D341Med (cell line): ENCODE data around the gene FER.
"Not testable (repeated sequence)": the region's sequence is repeated elsewhere in the genome, so short reads cannot be mapped to it uniquely, and the experiment has no call there.

Source experiments
- DNase-seq: peaks from one replicate; pipeline ENCODE4 v3.0.0; 2012; ENCODE audit warnings: low spot score

The FER gene

DNA sequence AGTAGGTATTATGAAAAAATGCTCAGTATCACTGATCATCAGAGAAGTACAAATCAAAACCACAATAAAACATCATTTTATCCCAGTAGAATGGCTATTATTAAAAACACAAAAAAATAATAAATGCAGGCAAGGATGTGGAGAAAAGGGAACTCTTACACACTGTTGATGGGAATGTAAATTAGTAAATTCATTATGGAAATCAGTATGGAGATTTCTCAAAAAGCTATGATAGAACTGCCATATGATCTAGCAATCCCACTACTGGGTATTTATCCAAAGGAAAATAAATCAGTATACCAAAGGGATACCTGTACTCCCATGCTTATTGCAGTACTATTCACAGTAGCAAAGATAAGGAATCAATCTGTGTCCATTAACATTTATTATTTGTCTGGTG lies 209.6 kb downstream of the FER start:
- no peak for DNase-seq

DNA sequence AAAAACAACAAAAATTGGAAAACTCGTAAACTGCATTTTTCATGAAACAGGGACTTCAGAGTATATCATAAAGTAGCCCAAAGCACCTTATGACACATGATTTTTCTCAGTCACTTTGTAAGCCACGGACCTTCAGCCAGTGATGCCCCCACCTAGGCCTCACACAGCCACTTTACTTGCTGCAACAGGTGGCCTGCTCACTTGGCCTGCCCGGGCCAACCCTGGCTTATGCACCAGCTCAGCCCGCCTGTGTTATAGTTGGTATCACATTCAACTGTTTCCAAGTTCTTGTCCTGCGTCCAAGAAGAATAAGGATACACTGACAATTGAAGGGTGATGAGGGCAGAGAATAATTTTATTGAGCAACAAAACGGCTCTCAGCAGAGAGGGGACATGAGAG lies 219.2 kb downstream of the FER start:
- DNase-seq: peak; percentile 4

DNA sequence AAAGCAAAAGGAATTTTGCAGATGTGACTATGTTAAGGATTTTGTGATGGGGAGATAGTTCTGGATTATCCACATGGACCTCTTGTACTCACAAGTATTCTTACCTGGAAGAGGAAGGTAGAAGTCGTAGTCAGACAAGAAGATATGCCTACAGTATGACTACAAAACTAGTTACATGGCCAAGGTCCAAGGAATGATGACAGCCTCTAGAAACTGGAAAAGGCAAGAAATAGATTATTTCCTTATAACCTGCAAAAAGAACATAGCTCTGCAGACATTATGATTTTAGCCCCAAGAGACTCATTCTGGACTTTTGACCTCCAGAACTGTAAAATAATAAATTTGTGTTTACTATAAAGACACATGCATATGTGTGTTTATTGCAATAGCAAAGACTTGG lies 226.9 kb downstream of the FER start:
- no peak for DNase-seq

DNA sequence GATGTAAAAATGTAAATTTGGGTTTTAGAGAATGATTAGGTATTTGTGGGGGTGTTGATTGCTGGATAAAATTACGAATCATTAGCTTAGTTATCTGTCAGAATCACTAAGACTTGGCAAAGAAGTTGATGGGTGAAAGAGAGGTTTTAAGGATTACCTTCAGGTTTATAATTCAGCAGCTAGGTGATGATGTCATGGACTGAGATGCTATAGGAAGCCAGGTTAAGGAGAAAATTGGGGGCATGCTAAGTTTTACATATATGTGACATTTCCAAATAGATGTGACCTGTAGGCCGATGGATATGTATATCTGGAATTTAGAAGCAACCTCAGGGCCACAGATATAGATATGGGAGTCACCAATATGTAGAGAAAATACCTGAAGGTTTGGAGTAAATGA lies 228.0 kb downstream of the FER start:
- no peak for DNase-seq

DNA sequence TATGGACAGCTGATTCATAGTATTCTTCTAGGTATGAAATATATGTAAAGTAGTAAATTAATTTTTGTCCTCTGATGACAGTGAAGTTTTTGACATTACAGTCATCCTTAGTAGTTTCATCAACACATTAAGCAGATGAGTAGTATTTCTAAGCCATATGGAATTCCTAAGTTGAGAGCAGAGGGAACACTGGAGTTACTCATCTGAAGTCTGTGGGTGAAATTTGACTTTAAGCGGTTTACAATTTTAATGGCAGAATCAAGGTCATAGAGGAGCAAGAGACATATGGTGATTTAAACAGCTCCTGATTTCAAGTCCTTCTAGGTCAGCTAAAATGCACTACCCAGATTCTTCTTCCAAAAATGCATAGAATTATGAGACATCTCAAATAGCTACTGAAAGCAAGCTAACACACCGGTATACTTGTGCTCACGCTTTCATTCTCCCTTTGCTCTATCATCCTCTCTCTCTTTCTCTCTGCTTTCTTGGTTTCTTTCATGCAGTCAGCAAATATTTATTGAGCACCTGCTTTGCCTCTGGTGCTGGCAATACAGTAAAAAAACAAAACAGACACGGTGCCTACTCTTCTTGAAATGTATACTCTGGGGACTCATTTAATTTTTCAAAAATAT lies 235.9 kb downstream of the FER start:
- DNase-seq: no peak

DNA sequence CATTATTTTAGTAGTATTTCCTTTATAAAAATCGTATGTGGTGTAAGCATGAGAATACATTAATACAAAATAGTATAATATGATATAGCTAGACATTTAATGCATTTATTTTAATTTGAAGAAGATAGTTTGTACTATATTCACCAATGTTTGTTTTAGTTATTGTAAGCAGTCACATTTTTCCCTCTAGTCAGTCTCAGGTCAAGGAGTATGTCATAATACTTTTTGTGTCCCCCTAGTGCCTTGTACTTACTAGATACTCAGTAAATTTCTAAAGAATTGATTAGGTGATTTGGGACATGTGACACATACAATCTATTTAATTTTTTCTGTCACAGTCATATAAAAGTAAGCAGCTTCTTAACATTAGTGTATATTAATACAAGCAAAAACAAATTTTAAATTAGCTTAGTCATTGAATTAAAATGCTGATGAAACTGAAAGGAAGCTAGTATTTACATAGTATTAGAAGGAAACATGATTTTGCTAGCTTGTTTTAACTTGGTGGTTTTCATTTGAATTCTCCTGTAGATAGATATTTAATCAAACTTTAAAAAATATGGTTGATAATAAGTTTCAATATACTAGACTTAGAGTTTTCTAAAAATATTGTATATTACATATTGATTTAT lies 242.2 kb downstream of the FER start:
- DNase-seq: no peak

DNA sequence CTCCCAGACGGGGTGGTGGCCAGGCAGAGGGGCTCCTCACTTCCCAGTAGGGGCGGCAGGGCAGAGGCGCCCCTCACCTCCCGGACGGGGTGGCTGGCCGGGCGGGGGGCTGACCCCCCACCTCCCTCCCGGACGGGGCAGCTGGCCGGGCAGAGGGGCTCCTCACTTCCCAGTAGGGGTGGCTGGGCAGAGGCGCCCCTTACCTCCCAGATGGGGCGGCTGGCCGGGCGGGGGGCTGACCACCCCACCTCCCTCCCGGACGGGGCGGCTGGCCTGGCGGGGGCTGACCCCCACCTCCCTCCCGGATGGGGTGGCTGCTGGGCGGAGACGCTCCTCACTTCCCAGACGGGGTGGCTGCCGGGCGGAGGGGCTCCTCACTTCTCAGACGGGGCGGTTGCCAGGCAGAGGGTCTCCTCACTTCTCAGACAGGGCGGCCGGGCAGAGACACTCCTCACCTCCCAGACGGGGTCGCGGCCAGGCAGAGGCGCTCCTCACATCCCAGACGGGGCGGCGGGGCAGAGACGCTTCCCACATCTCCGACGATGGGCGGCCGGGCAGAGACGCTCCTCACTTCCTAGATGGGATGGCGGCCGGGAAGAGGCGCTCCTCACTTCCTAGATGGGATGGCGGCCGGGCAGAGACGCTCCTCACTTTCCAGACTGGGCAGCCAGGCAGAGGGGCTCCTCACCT lies 244.8 kb downstream of the FER start:
- DNase-seq: not testable (repeated sequence)

DNA sequence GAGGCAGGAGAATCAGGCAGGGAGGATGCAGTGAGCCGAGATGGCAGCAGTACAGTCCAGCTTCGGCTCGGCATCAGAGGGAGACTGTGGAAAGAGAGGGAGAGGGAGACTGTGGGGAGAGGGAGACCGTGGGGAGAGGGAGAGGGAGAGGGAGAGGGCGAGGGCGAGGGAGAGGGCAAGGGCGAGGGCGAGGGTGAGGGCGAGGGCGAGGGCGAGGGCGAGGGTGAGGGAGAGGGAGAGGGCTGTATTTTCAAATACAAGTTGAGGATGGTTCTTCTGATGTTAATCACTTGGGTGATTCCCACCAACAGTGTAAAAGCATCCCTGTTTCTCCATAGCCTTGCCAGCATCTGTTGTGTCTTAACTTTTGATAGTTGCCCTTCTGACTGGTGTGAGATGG lies 245.7 kb downstream of the FER start:
- not testable (repeated sequence) for DNase-seq

DNA sequence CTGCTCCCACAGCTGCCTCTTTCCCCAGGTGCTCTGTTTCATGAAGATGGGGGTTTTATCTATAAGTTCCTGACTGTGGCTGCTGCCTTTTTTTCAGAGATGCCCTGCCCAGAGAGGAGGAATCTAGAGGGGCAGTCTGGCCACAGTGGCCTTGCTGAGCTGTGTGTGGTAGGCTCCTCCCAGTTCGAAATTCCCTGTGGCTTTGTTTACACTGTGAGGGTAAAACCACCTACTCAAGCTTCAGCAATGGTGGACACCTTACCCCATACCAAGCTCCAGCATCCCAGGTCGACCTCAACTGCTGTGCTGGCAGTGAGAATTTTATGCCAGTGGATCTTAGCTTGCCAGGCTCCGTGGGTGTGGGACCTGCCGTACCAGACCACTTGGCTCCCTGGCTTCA lies 250.0 kb downstream of the FER start:
- DNase-seq: no peak

DNA sequence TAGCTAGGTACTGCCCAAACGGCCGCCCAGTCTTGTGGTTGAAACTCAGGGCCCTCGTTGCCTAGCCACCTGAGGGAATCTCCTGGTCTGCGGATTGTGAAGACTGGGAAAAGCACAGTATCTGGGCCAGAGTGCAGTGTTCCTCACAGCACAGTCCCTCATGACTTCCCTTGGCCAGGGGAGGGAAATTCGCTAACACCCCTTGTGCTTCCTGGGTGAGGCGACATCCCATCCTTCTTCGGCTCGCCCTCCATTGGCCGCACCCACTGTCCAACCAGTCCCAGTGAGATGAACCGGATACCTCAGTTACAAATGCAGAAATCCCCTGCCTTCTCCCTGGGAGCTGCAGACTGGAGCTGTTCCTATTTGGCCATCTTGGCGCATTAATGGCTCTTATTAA lies 250.5 kb downstream of the FER start:
- DNase-seq: no peak

DNA sequence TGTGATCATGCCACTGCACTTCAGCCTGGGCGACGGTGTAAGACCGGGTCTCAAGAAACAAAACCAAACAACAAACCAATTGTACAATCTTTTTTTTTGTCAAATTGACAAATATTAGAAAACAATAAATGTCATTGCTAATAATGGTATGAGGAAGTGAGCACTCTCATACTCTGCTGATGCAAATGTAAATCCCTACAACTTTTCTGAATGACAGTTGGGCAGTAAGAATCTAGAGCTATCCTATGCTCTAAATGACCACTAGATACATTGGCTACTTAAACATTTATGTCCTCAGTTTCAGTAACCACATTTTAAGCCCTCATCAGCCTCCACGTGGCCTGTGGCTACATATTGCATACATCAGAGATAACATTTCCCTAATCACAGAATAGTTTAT lies 256.2 kb downstream of the FER start:
- DNase-seq: no peak

DNA sequence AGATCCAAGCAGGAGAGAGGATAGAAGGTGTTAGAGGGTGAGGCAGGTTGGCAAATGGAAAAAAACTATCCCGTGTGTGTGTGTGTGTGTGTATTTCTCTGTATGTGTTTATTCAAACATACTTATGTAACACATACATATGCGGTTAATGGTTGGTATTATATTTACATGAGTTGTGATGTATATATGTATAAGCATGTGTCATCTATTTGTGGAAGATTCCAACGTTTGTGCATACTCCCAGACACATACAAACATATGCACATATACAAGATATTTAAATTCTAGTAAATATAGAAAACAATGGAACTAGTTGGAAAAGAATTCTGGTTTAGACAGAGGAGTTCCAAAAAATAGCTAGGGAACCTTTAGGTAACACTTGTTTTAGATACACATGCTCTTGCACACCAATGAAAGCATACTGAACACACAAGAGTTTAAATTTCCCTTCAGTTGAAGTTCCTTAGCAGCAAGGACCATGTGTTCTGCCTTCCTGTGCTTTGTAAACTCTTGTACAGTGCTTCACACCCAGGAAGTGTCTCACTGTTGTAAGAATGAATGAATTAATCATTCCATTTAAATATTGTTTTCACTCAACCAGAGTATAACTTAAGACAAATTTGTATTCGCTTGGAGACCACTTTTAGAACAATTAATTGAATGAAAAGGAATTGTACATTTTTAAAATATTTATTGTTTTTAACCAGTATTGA lies 257.8 kb downstream of the FER start:
- no peak for DNase-seq

DNA sequence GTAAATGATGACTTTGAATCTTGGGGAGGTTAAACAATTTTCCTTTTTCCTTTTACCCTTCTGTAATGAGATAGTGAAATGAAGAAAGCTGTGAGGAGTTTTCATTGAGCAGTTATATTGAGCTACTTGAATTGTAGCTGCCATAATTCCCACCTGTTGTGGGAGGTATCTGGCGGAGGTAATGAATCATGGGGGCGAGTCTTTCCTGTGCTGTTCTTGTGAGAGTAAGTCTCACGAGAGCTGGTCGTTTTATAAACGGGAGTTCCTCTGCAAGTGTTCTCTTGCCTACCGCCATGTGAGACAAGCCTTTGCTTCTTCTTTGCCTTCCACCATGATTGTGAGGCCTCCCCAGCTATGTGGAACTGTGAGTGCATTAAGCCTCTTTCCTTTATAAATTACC lies 258.4 kb downstream of the FER start:
- DNase-seq: no peak

DNA sequence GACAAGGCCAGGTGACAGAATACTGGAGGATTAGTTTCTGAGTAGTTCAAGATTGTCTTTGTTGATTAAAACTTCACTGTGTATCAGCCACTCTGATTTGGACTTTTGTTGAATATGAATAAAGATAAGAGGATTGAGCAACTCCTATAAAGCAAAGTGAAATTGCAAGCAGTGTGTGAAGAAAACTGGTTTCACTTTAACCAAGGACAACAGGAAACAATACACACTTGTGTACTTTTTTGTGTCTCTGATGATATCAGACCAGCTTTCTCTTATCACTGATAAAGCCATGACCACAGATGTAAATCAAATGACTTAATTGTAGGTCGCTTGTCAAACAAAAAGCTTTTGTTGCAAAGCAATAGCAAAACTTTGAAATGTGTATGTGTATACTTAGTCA lies 268.6 kb downstream of the FER start:
- DNase-seq: no peak

DNA sequence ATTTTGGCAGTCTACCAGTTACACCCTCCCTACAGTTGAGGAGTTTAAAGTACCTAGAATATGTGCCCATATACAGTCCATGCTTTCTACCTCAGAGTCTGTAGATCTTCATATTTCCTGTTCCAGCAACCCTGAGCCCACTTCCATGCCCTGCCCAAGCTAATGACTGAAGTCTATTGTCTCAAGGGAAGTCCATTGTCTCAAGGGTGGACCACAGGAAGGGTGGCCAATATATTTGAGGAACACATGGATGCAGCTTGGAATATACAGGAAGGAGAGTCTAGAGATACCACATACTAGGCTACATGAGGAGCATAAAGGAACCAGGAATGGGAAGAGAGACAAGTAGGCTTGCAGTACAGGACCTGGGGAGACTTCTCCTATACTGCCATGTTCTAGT lies 274.4 kb downstream of the FER start:
- no peak for DNase-seq

DNA sequence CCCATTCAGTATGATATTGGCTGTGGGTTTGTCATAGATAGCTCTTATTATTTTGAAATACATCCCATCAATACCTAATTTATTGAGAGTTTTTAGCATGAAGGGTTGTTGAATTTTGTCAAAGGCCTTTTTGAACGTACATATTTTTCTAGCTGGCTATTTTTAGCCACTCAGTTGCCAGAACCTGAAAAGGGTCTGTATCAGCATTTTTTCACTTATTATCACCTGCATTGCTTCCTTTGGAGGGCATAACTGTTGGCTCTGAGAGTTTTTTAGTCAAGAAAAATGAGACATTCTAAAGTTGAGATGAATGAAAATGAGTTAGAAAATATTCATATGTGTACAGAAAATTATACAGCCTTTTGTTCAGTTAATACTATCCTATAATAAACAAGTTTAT lies 278.0 kb downstream of the FER start:
- DNase-seq: not testable (repeated sequence)

DNA sequence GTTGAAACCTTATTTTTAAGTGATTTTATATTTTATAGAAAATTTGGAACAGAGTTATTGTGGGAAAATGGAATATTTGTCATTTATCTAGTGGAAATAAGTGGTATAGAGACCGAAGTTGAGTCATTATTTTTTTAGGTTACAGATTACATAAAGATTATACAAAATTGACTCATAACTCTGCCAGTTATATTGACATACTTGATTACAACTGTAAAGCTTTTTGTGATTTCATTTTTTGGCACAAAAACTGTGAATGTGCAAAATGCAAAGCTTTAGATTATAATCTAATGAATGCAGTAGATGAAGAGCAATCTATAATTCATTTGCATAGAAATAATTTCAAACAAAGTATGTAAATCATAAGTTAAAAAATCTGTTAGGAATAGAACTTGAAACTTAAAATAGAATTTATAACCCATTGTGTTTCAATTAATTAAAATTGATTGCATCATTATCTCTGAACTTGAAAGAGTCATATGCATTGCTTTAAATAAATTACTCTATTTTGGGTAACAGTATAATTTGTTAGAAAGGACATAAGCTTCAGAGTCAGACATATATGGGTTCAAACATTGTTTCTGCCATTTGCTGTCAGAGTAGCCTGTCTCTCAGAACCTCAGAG lies 280.4 kb downstream of the FER start:
- no peak for DNase-seq

DNA sequence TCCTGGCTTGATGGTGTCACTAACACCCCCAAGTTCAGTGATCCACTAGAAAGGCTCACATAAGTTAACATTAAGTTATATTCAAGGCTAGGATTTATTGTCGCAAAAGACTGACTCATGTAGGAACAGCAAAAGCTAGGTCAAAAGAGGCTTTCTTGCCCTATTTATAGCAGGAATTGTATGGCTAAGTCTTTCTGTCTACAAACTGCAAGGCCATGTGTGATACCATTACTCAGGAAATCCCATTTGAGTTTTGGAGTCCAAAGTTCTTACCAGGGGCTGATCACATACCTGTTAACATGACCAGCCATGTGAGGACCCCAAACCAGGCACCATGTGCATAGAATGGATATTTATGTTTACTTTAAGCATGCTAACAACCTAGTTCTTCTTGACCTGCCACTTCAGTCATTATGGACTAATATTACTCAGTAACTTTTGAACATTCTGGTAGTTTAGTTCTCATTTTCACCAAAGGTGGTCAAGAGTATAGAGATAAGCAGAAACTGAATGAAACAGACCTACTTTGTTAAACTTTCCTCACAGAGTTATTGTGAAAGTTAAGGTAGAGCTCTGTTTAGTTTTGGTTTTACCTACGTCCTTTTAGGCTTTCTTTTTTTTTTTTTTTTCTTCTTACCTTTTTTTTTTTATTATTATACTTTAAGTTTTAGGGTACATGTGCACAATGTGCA lies 281.1 kb downstream of the FER start:
- no peak for DNase-seq

DNA sequence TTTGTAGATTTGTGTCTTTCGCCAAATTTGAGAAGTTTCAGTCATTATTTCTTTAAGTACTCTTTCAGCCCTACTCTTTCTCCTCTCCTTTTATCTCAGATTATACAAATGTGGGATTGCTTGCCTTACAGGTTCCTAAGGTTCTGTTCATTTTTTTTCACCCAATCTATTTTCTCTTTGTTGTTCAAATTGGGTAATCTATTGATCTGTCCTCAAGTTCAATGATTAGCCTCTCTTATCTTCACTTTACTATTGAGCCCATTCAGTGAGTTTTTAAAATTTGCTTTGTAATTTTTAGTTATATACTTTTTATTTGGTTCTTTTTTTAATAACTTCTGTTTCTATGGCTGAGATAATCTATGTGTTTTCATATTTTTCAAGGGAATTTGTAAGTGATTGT lies 282.1 kb downstream of the FER start:
- DNase-seq: no peak

DNA sequence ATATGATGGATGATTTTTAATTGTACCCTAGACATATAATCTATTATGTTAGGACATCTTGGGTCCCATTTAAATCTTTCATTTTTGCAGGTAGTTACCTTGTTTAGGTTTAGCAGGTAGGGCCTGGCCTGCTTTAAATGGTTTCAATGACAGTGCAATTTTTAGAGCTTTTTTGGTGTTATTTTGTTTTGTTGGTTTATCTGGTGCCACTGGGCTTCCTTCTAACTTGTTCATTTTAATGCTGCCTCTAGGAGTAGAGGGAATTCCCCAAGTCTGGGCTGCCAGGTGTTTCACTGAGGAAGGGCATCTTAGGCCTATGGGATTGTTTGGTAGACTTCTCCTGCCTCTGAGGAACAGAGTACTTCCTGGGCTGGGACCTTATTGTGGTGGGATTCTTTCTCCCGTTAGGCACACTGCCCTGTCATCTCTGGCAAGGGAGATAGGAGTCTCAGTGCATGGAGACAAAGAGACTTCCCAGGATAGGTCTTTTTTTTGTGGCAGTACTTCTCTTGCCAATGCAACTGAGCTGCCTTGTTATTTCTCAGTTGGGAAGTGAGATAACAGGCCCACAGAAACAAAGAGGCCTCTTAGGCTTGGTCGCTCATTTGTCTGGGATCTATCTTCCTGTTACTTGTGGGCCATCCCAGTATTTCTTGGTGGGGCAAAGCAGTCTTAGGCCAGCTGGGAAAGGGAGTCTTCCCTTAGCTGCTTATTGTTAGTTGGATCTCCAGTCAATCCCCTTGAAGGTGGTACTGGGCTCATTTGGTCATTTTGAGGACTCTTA lies 282.9 kb downstream of the FER start:
- DNase-seq: no peak

DNA sequence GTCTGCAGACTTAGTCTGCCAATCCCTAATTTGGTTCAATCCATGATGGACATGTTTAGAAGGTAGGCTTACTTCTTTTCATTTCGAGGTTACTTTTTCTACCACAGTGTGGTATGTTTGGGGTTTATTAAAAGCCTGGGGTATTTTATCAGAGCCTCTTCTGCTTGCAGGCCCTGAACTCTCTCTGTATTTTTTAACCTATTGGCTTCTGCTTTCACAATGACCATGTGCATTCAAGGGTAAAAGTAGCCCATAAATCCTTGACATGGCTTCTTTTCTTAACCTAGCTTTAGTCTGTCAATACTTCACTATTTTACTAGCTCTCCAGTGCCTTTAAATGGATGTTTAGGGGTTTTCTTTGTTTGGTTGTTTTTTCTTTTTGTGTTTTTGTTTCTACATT lies 286.6 kb downstream of the FER start:
- DNase-seq: no peak
